Activated T-helper 1 cell treated with anti-CD3 and anti-CD28 coated beads, Interleukin-12 subunit alpha, Interleukin-12 subunit beta, Interleukin-2, Interleukin-4 antibody, amounts not matched to agents 30 ng/mL and 10 ng/mL and 1 ng/mL, durations not matched to agents 14 hours and 24 hours and 36 hours (primary cell): ENCODE data around the gene WDR41. TPM values are rescaled to one million over a fixed set of nuclear protein-coding genes. Genes with fewer than 3 reads are reported as not detected.

Source experiments
- DNase-seq: peaks from one replicate; pipeline ENCODE4 v3.0.0; 2021; ENCODE audit warnings: low spot score
- H3K27ac Mint-ChIP-seq: one replicate; pipeline ENCODE4 v1.8.0; 2021; ENCODE audit warnings: mild to moderate bottlenecking, mixed read lengths
- H3K27me3 Mint-ChIP-seq: one replicate; pipeline ENCODE4 v1.8.0; 2022; ENCODE audit warnings: mild to moderate bottlenecking, moderate library complexity, mixed read lengths; ENCODE audit not compliant: insufficient read depth
- H3K36me3 Mint-ChIP-seq: one replicate; pipeline ENCODE4 v1.8.0; 2021; ENCODE audit warnings: low read depth, mixed read lengths
- H3K4me1 Mint-ChIP-seq: one replicate; pipeline ENCODE4 v1.8.0; 2021; ENCODE audit warnings: low read depth, mixed read lengths
- H3K4me3 Mint-ChIP-seq: one replicate; pipeline ENCODE4 v1.8.0; 2021; ENCODE audit warnings: mild to moderate bottlenecking, moderate library complexity, mixed read lengths
- H3K9me3 Mint-ChIP-seq: one replicate; pipeline ENCODE4 v1.8.0; 2021; ENCODE audit warnings: mixed read lengths
- intact Hi-C: fragments of 100-400 bp; cut with micrococcal nuclease; formaldehyde crosslinking; loops from one replicate; pipeline ENCODE4 v1.15.1; 2024
- total RNA-seq: library from RNA; stranded (reverse); gene quantifications from 2 replicates; pipeline ENCODE4 v1.2.3, GENCODE V29; 2022

Gene WDR41
- total RNA-seq, 1 donor from 2014 or later, result 27.2 TPM

DNA sequence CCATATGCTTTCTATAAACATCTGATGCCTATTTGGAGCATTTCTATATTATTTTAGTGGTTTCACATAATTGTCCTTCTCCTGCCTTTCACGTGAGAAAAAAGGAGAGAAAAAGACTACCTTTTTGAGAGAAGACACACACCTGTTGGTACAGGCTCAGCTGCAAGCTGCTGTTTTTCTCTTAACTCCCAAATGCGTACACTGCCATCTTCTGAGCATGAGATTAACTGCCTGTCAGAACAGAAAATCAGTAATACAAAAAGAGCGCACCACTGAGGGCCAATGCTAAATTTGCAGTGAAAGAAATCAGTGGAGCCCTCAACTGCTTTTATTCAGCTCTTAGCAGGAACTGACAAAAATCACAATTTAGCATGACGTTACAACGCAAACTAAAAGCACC, 54.9 kb downstream of the WDR41 start:
- Mint-ChIP-seq H3K4me3 (no peak overlapping the region), H3K4me1 (no peaks in the 10 kb centered on the region), H3K36me3 (peaks cover 13% of the 10 kb centered on the region), H3K27ac (no peak overlapping the region), H3K9me3 (no peaks in the 10 kb centered on the region), H3K27me3 (no peaks in the 10 kb centered on the region)
- no peak for DNase-seq
- intact Hi-C loops, result loop anchor here (1.0 to 2.0 kb wide), 2 partner anchors 293 to 568 kb away; no protein-coding TSS in a partner anchor

DNA sequence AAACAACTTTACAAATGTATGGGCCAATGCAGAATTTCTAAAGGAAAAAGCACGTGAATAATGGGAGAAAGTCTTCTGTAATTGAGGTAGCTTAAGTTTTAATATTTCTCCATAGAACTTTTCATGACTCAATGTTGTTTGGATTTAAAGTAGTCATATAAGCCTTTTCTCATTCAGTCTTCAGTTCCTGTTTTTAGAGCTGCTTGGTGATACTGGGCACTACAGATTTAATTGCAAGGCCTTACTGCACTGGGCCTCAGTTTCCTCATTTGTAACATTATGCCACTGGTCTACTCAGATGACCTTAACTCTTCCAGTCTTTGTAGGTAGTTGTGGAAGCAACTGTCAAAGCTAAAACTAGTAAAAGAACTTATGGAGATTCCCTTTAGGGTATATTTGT, 60.4 kb downstream of the WDR41 start:
- H3K4me3 Mint-ChIP-seq, result no peak overlapping the region
- intact Hi-C loops, result loop anchor here (5.0 kb wide), 1 partner anchor 61 kb away; the partner anchor contains the start of gene WDR41
- peaks cover 19% of the 10 kb centered on the region for H3K36me3 Mint-ChIP-seq
- no peaks in the 10 kb centered on the region for H3K9me3 Mint-ChIP-seq
- no peak overlapping the region for H3K27ac Mint-ChIP-seq
- no peak for DNase-seq
- H3K27me3 Mint-ChIP-seq, result no peaks in the 10 kb centered on the region
- H3K4me1 Mint-ChIP-seq, result peaks cover 8% of the 10 kb centered on the region

DNA sequence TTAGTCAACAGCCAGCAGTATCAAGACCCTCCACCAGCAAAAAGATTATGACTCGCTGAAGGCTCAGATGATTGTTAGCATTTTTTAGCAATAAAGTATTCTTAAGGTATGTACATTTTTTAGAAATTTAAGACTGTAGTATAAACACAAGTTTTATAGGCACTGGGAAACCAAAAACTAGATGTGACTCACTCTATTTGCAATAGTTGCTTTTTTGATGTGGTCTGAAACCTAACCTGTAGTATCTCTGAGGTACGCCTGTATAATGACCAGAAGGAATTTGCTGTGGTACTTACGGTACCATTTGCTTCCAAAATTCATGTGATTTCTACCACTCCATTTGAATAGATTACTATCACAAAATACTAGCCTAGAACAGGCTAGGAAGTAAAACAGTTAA, 60.8 kb downstream of the WDR41 start:
- H3K36me3 Mint-ChIP-seq, result peaks cover 18% of the 10 kb centered on the region
- no peak overlapping the region for H3K4me3 Mint-ChIP-seq
- intact Hi-C loops, result loop anchor here (5.0 kb wide), 1 partner anchor 61 kb away; the partner anchor contains the start of gene WDR41
- H3K27ac Mint-ChIP-seq, result no peak overlapping the region
- no peaks in the 10 kb centered on the region for H3K9me3 Mint-ChIP-seq
- H3K4me1 Mint-ChIP-seq, result peaks cover 8% of the 10 kb centered on the region
- H3K27me3 Mint-ChIP-seq, result no peaks in the 10 kb centered on the region
- no peak for DNase-seq

DNA sequence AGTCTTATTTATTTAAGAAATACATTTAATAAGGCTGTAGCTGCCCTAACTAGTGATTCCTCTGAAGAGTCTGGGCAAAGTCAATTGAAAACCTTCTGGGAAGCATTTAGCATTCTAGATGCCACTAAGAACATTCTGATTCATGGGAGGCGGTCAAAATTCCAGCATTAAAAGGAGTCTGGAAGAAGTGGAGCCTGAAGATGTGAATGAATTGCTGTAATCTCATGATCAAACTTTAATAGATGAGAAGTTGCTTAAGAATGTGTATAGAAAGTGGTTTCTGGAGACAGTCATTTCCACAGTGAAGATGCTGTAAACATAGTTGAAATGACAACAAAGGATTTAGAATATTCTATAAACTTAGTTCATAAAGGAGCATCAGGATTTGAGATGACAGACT, 61.4 kb downstream of the WDR41 start:
- Mint-ChIP-seq H3K9me3 (no peaks in the 10 kb centered on the region), H3K4me1 (peaks cover 8% of the 10 kb centered on the region), H3K4me3 (no peak overlapping the region), H3K27ac (no peak overlapping the region), H3K36me3 (peaks cover 17% of the 10 kb centered on the region), H3K27me3 (no peaks in the 10 kb centered on the region)
- no peak for DNase-seq
- intact Hi-C loops, result loop anchor here (5.0 kb wide), 1 partner anchor 62 kb away; the partner anchor contains the start of gene WDR41

DNA sequence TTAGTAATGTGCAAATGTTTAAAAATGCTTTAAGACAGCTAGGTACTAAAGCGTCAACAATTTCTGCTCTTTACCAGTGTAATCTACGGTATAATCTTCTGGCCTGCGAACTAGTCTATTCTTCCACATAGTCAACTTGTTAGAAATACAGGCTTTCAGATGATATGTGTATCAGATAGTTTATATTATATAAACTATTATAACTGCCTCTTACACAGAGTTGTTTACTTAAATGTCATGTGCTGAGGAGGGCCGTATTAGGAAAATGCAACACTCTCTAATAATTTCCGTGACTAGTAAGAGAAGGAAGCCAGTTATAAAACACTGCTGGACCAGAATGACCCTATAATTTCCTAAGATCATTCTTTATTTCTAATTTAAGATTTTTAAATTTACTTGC, 63.6 kb downstream of the WDR41 start:
- DNase-seq, result no peak
- Mint-ChIP-seq H3K36me3 (peaks cover 13% of the 10 kb centered on the region), H3K4me1 (peaks cover 8% of the 10 kb centered on the region), H3K27ac (no peak overlapping the region), H3K27me3 (no peaks in the 10 kb centered on the region), H3K9me3 (no peaks in the 10 kb centered on the region), H3K4me3 (no peak overlapping the region)
- intact Hi-C loops, result no loop called here

DNA sequence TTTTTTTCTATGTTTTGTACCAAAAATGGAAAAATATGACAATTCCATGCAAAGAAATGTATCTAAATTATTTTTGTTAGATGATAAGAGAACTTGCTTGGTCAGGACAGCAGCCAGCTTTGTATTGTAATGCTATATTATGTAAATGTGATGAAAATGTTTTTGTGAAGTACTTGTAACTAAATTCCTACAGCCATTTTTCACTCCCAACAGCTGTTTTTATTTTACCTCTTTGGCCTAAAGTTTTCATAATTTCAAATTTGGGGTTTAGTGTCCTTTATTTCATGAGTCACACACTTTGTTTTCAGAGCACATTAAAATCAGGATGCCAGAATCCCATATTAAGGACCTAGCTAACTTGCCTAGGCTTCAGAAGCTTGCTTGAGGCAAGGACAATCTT, 64.1 kb downstream of the WDR41 start:
- Mint-ChIP-seq H3K36me3 (peaks cover 11% of the 10 kb centered on the region), H3K9me3 (no peaks in the 10 kb centered on the region), H3K4me3 (no peak overlapping the region), H3K27ac (no peak overlapping the region), H3K27me3 (no peaks in the 10 kb centered on the region), H3K4me1 (peaks cover 8% of the 10 kb centered on the region)
- no peak for DNase-seq
- intact Hi-C loops, result no loop called here

DNA sequence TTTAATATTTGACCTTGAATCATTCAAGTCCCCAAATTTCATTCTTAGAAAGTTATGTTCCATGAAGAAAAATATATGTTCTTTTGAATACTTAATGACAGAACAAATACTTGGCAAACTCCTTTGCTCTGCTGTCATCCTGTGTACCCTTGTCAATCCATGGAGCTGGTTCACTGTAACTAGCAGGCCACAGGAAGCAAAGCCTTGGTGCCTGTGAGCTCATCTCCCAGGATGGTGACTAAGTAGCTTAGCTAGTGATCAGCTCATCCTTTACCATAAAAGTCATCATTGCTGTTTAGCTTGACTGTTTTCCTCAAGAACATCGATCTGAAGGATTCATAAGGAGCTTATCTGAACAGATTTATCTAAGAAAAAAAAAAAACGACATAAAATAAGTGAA, 65.4 kb downstream of the WDR41 start:
- no peak overlapping the region for H3K27ac Mint-ChIP-seq
- H3K9me3 Mint-ChIP-seq, result peaks cover 4% of the 10 kb centered on the region
- no peak overlapping the region for H3K4me3 Mint-ChIP-seq
- no peak for DNase-seq
- peaks cover 5% of the 10 kb centered on the region for H3K36me3 Mint-ChIP-seq
- H3K4me1 Mint-ChIP-seq, result peaks cover 4% of the 10 kb centered on the region
- H3K27me3 Mint-ChIP-seq, result no peaks in the 10 kb centered on the region
- intact Hi-C loops, result no loop called here

DNA sequence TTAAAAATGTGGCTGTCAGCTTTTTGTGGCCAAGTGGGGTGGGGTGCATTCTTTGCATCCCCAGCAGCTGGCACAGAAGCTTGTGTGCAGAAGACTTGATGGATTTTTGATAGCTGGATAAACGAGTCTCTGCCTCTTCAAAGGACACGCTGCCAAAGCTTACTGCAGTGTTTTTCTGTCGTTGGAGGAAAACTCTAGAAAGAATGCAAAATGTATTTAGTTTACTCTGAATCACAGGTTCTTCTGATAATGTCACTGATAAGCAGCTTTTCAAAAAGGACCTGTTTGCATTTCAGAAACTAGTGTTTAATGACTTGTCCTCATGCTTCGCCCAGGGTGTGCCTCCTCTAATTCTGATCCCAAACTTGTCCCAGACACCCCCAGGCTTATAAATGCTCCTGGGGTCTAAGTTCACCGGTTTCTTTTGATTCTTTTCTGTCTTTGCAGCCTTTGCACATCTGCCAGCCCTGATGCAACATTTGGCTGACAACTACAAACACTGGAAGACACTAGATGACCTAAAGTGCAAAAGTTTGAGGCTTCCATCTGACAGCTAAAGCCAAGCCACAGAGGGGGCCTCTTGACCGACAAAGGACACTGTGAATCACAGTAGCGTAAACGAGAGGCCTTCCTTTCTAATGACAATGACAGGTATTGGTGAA, 66.0 kb downstream of the WDR41 start:
- Mint-ChIP-seq H3K4me3 (no peak overlapping the region), H3K27me3 (no peaks in the 10 kb centered on the region), H3K9me3 (peaks cover 4% of the 10 kb centered on the region), H3K36me3 (peaks cover 5% of the 10 kb centered on the region), H3K27ac (no peak overlapping the region), H3K4me1 (no peaks in the 10 kb centered on the region)
- intact Hi-C loops, result no loop called here
- no peak for DNase-seq

DNA sequence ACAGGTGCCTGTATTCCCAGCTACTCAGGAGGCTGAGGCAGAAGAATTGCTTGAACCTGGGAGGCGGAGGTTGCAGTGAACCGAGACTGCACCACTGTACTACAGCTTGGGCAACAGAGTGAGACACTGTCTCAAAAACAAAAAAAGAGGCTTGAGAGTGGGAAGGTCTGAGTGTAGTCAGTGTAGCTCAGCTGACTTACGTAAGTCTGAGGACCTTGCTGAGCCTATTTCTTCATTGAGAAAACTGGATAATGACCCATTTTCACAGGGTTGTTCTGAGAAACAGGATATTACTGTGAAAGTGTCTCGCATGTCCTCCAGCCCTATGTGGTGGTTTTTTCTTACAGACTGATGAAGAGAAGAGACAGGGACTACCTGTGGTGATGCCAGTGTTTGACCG, 66.7 kb downstream of the WDR41 start:
- H3K4me3 Mint-ChIP-seq, result no peak overlapping the region
- H3K36me3 Mint-ChIP-seq, result peaks cover 5% of the 10 kb centered on the region
- DNase-seq, result no peak
- H3K9me3 Mint-ChIP-seq, result peaks cover 4% of the 10 kb centered on the region
- intact Hi-C loops, result no loop called here
- H3K4me1 Mint-ChIP-seq, result no peaks in the 10 kb centered on the region
- no peak overlapping the region for H3K27ac Mint-ChIP-seq
- no peaks in the 10 kb centered on the region for H3K27me3 Mint-ChIP-seq

DNA sequence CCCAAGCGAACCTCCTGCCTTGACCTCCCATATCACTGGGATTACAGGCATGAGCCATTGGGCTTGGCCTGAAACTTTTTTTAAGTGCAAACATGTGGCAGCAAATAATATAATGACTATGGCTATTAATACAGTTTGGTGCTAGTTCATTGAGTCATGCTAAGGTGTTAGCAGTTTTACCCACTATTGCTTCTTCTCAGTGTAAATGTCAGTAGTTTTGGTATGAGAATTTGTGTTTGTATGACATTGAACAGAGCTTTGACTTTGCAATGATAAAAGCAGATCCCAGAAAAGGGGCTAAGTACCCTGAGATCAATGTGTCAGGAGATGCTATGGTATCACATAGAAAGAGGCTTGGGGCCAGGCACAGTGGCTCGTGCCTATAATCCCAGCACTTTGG, 67.2 kb downstream of the WDR41 start:
- H3K4me3 Mint-ChIP-seq, result no peak overlapping the region
- H3K27ac Mint-ChIP-seq, result no peak overlapping the region
- intact Hi-C loops, result no loop called here
- no peaks in the 10 kb centered on the region for H3K4me1 Mint-ChIP-seq
- H3K36me3 Mint-ChIP-seq, result peaks cover 5% of the 10 kb centered on the region
- DNase-seq, result no peak
- peaks cover 4% of the 10 kb centered on the region for H3K9me3 Mint-ChIP-seq
- H3K27me3 Mint-ChIP-seq, result no peaks in the 10 kb centered on the region

DNA sequence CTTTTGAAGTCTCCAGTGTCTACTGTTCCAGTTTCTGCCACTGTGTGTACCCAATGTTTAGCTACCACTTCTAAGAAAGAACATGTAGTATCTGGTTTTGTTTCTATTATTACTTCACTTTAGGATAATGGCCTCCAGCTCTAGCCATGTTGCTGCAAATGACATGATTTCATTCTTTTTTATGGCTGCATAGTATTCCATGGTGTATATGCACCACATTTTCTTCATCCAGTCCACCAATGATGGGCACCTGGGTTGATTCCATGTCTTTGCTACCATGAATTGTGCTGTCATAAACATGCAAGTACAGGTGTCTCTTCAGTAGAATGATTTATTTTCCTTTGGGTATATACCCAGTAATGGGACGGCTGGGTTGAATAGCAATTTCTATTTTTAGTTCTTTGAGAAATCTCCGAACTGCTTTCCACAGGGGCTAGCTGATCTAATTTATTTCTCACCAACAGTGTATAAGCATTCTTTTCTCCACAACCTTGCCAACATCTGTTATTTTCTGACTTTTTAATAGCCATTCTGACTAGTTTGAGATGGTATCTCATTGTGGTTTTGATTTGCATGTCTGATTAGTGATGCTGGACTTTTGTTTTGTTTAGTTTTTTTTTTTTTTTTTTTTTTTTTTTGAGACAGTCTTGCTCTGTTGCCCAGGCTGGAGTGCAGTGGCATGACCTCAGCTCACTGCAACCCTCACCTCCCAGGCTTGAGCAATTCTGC, 68.9 kb downstream of the WDR41 start:
- no peak overlapping the region for H3K4me3 Mint-ChIP-seq
- DNase-seq, result no peak

DNA sequence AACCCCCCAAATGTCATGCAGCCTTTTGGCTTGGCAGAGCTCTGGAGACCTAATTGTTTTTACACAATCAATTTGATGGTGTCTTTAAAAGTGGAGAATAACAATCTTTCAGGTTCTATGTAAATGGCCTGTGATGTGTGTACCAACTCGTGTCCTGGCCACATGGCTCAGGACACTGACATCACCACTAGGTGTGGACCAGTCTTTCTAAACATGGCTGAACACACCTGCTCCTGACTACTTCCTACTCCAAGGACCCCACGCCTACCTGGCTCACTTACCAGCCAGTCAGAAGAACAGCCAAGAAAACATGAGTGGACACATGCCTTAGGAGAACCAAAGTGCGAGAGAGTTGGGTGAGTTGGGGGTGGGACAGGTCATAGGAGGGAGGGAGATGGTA, 71.2 kb downstream of the WDR41 start:
- no peak overlapping the region for H3K4me3 Mint-ChIP-seq
- peaks cover under 1% of the 10 kb centered on the region for H3K27me3 Mint-ChIP-seq
- DNase-seq, result no peak
- peaks cover 2% of the 10 kb centered on the region for H3K36me3 Mint-ChIP-seq
- no peaks in the 10 kb centered on the region for H3K4me1 Mint-ChIP-seq
- intact Hi-C loops, result no loop called here
- H3K27ac Mint-ChIP-seq, result no peak overlapping the region
- peaks cover 4% of the 10 kb centered on the region for H3K9me3 Mint-ChIP-seq

More for the DNA sequence above, 68.9 kb downstream of the WDR41 start:
- intact Hi-C loops, result no loop called here
- Mint-ChIP-seq H3K9me3 (peaks cover 4% of the 10 kb centered on the region), H3K4me1 (no peaks in the 10 kb centered on the region), H3K27me3 (no peaks in the 10 kb centered on the region), H3K27ac (no peak overlapping the region), H3K36me3 (peaks cover 2% of the 10 kb centered on the region)
